ENCODE measurements around the gene ZNF524.

ZNF524 gene

DNA sequence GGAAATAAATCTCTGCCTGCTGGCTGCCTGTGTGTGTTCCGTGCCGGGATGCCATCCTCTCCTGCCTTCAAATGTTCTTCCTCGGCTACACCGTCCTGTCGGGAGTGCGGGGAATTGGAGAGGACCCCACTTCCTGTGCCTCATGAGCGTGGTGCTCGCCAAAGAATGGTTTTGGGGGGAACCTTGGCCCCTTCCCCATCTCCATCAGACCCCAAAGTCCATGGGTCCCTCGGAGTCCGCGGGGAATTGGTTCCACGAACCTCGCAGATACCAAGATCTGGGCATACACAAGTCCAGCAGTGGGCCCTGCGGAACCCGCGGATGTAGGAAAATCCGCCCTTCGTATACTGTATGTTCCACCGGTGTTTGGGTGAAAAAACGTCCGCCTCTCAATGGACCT, 3.0 kb downstream of the ZNF524 start:
- no peak for DNase-seq

DNA sequence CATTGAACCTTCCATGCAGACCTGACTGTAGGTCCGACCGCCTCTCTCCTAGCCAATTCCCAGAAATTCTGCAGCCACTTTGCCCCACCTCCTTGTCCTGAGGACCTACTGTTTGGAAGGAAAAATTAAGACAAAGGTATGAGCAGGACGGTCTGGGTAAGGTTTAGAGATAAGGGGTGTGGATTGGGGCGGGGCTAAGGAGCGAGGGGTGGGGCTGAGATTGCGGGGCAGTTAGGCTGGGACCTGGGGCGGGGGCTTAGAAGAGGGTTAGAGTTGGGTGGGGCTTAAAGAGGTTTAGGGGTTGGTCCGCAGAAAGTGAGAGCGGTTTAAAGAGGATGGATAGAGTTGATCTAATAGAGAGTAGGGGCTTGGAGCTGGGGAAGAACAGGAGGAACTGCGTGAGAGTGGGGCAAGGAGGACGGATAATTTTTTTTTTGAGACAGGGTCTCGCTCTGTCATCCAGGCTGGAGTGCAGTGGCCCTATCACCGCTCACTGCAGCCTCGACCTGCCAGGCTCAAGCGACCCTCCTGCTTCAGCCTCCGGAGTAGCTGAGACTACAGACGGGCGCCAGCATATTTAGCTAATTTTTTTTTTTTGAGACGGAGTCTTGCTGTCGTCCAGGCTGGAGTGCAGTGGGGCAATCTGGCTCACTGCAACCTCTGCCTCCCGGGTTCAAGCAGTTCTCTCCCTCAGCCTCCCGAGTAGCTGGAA, 3.6 kb downstream of the ZNF524 start:
- DNase-seq, result no peak

DNA sequence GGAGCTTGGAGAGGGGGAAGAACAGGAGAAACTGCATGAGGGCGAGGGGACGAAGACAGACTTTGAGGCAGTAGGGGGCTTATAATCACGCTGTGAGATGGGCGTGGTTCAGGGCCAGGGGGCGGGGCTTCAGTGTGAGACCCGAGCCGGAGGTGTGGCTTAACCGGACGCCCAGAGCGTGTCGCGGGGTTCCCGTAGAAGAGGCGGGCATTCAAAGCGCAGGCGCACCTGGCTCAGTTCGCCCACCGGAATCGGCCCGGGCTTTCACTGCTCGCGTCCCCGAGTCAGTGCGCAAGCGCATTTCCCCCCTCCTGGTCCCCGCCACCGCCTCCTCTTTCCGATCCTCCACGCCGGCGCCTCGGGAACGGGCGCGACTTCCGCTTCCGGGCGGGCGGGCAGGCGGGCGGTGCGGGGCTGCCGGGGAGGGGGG, 5.1 kb downstream of the ZNF524 start:
- DNase-seq, result peak; percentile 91

DNA sequence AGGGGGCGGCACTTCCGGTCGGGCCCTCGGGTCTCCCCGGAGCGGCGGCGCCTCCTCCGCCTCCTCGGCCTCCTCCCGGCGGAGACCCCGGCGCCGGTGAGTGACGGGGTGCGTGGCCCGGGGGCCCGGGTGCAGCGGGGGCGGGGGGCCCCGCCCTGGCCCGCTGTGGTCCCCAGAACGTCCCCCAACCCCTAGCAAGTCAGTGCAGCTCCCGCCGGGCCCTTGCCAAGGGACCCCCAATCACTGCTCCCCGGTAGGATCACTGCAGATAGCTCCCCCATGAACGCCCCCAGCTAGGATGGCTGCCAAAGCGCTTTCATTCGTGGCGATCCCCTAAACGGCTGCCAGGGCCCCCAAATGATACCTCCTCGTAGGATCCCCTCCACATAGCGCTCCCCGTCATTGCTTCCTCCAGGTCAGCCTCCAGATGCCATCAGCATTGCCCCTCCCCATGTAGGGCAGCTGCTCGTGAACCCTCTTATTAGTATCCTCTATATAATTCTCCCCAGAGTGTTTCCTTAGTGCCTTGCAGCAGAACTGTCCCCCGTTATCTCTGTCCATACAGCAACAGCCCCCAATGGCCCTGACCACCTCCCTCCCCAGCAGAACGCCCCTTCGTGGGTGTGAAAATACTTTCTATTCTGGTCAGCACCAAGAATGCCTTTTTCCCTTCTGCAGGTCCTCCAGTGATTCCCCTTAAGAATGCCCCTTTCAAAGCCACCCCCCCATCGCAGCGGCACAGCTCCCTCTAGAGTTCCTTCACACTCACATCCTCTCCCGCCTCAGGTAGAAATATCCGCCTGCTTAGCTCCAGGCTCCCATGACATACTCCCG, 5.8 kb downstream of the ZNF524 start, which contains the start of gene ZNF865:
Gene ZNF865 (plus strand): TSS at position 11 of the 834 bp plus-strand sequence. CDS start 7,972 bp downstream, outside the sequence.
- DNase-seq, result peak; percentile 18

DNA sequence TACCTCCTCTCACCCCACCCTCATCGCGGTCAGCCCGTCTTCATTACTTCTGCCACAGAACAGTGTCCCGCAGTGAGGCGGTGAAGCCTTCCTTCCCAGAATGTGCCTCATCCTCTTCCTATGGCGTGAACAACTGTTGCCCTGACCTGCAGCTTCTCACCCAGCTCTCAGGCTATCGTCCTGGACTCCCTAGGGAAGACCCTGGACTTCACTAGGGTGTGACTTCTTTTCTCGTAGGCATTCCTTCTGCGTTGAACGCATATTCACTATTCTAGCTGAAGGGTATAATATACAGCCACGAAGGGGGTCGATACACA, 6.3 kb downstream of the ZNF524 start:
- no peak for DNase-seq

DNA sequence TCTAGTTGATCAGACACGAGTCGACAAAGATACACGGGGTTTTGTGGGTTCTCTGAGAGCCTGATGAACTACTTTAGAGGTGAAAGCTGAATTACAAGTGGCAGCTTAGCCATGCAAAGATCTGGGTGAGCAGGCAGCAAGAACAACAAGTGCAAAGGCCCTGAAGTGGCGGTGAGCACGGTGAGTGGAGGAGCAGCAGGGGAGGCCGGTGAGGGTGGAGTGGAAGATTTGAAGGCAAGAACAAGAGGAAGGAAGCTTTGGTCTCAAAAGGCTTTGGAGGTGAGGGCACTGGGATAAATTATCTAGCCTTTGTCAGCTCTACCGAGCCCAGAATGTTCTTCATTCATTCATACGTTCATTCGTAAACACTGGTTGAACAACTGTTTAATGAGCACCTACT, 6.7 kb downstream of the ZNF524 start:
- no peak for DNase-seq

DNA sequence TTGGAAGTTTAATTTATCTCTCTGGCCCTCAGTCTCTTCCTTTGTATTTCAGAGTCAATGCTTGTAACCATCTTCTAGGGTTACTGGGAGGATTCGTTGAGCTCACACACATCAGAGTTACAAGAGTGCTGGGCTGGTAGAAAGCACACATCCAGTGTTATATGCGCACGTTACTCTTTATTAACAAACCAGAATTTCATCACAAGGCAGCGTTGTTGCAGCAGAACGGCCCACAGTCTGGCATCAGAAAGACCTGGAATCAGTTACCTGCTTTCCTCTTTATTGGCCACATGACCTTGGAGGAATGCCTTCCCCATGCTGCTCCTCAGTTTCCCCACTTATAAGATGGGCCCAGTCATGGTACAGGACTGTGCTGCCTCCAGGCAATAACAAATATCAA, 9.2 kb downstream of the ZNF524 start:
- DNase-seq, result no peak

DNA sequence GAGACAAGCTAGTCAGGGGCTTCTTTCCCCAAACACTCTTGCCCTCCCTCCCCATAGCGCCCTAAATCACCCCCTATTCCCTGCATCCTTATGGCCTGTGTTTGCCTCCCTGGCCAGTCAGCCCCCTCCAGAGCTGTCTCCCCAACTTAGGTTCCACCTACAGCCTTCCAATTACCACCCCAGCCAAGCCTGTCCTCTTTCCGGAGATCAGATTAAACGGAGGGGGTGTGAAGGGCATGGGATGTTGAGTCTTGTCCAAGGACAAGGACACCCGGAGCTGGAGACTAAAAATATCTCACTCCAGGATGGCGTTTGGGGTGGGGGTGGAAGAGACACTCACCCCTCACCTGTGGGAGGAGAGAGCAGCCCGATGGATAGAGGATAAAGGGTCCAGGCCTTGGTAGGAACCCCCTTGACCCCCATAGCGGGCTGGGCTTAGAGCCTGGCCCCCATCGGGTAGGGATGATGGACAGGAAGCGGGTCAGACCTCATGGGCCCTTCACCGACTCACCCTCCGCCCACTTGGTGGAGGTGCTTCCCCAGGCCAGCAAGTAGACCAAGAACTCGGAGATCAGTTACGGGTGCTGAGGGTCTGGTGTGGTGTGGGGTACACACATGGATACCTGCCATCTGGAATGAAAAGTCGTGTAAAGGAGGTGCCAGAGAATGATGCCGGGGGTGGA, 11.4 kb downstream of the ZNF524 start:
- no peak for DNase-seq

DNA sequence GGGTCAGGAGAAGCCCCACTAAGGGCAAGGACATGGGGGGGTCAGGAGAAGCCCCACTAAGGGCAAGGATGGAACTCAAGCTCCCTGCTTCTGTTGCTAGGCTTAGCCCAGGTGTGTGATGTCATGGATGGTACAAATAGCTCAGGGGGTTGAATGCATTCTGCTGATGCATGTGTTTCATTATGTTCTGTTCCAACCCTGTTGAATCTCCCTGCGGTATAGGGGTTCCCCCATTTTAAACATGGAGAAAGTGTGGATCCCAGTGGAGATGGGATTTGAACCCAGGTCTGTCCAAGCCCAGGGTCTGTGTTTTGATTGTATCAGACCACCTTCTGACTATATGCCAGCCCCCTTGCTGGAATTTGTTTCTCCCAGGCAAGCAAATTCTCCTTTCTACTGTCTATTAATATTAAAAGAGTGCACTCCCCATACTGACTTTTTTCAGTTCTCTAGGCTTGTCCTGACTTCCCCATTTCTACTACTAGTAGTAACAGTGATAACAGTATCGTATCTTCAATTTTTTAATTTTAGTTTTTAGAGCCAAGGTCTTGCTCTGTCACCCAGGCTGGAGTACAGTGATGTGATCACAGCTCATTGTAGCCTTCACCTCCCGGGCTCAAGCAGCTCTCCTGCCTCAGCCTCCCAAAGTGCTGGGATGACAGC, 12.0 kb downstream of the ZNF524 start:
- DNase-seq, result no peak

DNA sequence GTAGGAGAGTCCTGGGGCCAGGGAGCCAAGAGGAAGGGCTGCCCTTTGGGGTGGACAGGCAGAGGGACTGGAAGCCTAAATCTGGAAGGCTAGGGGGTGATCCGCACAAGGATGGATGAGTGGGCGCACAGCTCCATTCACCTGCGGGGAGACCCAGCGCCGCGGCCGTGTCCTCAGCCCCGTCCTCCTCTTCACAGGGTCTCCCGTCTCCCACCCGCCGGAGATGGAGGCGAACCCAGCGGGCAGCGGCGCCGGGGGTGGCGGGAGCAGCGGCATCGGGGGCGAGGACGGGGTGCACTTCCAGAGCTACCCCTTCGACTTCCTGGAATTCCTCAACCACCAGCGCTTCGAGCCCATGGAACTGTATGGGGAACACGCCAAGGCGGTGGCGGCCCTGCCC, 13.3 kb downstream of the ZNF524 start:
- no peak for DNase-seq

DNA sequence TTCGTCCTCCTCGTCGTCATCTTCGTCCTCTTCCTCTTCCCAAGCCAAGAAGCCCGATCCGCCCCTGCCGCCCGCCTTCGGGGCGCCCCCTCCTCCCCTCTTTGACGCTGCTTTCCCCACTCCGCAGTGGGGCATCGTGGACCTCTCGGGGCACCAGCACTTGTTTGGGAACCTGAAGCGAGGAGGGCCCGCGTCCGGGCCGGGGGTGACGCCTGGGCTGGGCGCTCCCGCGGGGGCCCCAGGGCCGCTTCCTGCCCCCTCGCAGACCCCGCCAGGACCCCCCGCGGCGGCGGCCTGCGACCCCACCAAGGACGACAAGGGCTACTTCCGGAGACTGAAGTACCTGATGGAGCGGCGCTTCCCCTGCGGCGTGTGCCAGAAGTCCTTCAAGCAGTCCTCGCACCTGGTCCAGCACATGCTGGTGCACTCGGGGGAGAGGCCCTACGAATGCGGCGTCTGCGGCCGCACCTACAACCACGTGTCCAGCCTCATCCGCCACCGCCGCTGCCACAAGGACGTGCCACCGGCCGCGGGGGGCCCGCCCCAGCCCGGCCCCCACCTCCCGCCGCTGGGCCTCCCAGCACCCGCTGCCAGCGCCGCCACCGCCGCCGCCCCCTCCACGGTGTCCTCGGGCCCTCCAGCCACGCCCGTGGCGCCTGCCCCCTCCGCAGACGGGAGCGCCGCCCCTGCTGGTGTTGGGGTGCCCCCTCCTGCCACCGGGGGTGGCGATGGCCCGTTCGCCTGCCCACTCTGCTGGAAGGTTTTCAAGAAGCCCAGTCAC, 14.0 kb downstream of the ZNF524 start:
- no peak for DNase-seq

DNA sequence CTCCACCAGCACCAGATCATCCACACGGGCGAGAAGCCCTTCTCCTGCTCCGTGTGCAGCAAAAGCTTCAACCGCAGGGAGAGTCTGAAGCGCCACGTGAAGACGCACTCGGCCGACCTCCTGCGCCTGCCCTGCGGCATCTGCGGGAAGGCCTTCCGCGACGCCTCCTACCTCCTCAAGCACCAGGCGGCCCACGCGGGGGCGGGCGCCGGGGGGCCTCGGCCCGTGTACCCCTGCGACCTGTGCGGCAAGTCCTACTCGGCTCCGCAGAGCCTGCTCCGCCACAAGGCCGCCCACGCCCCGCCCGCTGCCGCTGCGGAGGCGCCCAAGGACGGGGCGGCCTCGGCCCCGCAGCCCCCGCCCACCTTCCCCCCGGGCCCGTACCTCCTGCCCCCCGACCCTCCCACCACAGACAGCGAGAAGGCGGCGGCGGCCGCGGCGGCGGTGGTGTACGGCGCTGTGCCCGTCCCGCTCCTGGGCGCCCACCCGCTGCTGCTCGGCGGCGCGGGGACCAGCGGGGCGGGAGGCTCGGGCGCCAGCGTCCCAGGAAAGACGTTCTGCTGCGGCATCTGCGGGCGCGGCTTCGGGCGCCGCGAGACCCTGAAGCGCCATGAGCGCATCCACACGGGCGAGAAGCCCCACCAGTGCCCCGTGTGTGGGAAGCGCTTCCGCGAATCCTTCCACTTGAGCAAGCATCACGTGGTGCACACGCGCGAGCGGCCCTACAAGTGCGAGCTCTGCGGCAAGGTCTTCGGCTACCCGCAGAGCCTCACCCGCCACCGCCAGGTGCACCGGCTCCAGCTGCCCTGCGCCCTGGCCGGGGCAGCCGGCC, 14.8 kb downstream of the ZNF524 start:
- DNase-seq, result no peak

DNA sequence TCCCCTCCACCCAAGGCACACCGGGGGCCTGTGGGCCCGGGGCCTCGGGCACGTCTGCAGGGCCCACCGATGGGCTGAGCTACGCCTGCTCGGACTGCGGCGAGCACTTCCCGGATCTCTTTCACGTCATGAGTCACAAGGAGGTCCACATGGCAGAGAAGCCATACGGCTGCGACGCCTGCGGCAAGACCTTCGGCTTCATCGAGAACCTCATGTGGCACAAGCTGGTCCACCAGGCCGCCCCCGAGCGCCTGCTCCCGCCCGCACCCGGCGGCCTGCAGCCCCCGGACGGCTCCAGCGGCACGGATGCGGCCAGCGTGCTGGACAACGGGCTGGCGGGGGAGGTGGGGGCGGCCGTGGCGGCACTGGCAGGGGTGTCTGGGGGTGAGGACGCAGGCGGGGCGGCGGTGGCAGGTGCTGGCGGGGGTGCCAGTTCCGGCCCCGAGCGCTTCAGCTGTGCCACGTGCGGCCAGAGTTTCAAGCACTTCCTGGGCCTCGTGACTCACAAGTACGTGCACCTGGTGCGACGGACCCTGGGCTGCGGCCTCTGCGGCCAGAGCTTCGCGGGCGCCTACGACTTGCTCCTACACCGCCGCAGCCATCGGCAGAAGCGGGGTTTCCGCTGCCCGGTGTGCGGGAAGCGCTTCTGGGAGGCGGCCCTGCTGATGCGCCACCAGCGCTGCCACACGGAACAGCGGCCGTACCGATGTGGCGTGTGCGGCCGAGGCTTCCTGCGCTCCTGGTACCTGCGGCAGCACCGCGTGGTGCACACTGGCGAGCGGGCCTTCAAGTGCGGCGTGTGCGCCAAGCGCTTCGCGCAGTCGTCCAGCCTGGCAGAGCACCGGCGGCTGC, 15.7 kb downstream of the ZNF524 start:
- DNase-seq, result no peak

DNA sequence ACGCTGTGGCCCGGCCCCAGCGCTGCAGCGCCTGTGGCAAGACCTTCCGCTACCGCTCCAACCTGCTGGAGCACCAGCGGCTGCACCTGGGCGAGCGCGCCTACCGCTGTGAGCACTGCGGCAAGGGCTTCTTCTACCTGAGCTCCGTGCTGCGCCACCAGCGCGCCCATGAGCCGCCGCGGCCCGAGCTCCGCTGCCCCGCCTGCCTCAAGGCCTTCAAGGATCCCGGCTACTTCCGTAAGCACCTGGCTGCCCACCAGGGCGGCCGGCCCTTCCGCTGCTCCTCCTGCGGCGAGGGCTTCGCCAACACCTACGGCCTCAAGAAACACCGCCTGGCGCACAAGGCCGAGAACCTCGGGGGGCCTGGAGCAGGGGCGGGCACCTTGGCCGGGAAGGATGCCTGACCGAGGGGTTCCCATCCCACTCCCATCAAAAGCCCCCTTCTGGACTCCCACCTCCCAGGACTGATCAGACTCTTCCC, 16.3 kb downstream of the ZNF524 start:
- no peak for DNase-seq

DNA sequence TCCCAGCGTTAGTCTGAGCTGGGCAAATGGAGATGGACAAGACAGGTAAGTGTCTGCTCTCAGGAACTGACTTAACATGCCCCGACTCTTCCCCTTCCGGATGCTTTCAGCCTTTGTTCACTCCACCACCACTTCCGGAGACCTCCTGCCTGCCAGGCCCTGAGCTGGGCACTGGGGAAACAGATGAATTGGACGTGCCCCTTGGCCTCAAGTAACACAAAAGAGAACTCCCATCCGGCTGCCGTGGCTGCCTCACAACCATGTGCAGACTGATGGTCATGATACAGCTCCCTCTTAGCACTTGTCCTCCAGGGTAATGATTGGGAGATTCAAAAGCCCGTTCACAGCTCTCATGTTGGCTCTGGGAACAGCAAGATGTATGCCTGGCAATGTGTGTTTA, 17.3 kb downstream of the ZNF524 start:
- DNase-seq, result no peak

DNA sequence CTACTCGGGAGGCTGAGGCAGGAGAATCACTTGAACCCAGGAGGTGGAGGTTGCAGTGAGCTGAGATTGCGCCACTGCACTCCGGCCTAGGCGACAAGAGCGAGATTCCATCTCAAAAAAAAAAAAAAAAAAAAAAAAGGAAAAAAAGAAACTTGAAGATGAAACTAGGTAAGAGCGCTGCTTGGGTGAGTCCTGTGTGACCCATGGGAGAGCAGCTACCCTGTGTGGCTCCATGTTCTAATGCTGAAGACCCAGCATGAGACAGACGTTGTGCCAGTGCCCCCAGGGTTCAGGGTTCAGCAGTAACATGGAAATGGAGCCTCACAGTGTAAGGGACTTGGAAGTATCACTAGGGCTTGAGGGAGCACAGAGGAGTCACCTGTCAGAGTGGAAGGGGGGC, 18.3 kb downstream of the ZNF524 start:
- DNase-seq, result no peak

DNA sequence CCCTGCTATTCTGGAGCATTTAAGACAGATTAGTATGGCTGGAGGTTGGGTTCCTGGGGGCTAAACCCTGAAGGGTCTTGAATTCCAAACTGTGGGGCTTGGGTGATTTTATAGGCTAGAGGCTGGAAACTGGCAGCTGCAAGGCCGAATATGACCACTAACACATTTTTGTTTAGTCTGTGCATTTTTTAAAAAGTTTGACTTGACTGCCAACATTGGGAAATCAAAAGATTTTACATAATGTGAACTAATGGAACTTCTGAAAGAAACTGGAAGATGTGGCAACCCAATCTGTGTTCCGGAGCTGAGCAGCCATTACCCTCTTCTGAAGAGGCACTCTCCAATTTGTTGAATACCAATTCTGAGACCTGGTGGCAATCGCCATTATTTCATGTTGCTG, 19.2 kb downstream of the ZNF524 start:
- DNase-seq, result no peak

DNA sequence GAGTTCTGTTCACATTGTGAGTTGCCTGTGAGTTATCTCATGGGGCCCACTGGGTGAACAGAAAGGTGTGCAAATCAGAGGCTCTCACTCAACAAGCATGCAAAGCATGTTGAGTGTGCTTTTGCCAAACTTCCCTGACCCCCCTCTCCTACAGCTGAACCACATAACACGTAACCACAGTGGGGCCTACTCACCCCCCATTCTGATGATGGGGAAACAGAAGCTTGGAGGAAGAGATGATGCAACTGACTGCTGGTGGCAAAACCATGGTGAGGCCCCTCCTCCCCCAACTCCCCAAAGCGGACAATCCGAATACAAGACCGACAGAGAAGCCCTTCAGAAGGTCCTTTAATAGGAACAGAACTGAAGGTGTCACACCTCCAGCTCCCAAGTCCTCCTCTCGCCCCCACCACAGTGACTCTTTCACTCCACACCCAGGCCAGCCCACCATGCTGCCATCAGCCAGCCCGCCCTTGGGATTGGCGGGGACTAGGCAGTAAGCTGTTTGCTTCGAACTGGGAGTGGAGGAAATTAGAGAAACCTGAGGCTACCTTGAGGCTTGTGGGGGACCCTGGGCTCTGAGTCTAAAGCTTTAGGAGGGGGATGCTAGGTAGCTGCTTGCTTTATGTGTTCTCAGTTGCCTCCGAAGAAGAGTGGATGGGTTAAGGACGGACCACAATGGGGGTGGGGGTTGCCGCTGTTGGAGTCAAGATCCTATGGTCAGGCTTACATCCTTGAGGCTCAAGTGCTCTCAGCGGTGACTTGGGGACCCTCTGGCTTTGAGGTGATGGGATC, 20.5 kb downstream of the ZNF524 start:
- DNase-seq, result no peak

DNA sequence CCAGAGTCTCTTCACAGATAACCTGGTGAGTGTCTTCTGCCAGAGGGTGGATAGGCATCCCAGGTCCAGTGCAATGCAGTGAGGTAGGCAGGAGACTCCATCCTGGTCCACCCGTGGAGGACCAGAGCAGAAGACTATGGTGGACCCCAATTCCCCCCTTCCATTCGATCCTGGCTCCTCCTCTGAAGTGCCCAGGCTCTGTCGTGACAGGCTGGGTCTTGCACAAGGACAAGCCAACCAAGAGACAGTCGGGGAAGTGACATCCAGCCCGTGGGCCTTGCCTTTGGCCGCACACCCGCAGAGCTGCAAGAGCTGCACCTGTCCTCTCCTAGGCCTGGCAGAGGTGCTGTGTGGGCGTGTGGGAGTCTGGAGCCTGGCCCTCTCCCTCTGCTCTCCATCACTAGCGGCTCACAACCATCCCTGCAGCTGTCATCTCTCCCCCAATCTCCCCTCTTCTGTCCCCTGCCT, 21.2 kb downstream of the ZNF524 start:
- DNase-seq, result no peak

All from GOT3 (cell line).